HG02678 (cell line): ENCODE data around the gene PCAT6.
"Not testable (repeated sequence)": the region's sequence is repeated elsewhere in the genome, so short reads cannot be mapped to it uniquely, and the experiment has no call there.

Experiments
- ATAC-seq: cut with Tn5 transposase; IDR thresholded peaks from one replicate; pipeline ENCODE4 v1.9.1; 2021; ENCODE audit warnings: mild to moderate bottlenecking, moderate library complexity; ENCODE audit not compliant: unreplicated experiment

The PCAT6 gene

GRCh38 chr1:202806845-202807450 is 3.8 kb upstream of the PCAT6 start:
- no peak for ATAC-seq

- ATAC-seq: no peak
Observed at GRCh38 chr1:202807451-202807925, 3.3 kb upstream of the PCAT6 start.

- ATAC-seq: no peak
Observed at GRCh38 chr1:202807926-202808757, 2.6 kb upstream of the PCAT6 start, which contains the start of gene KDM5B. Gene KDM5B (minus strand): TSS chr1:202808421. CDS start chr1:202808305, 116 bp downstream.

- ATAC-seq: no peak
Observed at GRCh38 chr1:202809597-202810159, 1.1 kb upstream of the PCAT6 start.

GRCh38 chr1:202810193-202810614 is 550 bp upstream of the PCAT6 start:
- no peak for ATAC-seq

GRCh38 chr1:202811296-202812175 is 782 bp downstream of the PCAT6 start:
- peak; percentile 8 for ATAC-seq

- no peak for ATAC-seq
Observed at GRCh38 chr1:202812176-202813026, 1.6 kb downstream of the PCAT6 start.

GRCh38 chr1:202815120-202815519 is 4.4 kb downstream of the PCAT6 start:
- no peak for ATAC-seq

- no peak for ATAC-seq
Observed at GRCh38 chr1:202818819-202819218, 8.1 kb downstream of the PCAT6 start.

- ATAC-seq: no peak
Observed at GRCh38 chr1:202821467-202821866, 10.7 kb downstream of the PCAT6 start.

GRCh38 chr1:202825748-202826147 is 15.0 kb downstream of the PCAT6 start:
- ATAC-seq: no peak

GRCh38 chr1:202829223-202829622 is 18.5 kb downstream of the PCAT6 start:
- ATAC-seq: not testable (repeated sequence)

- ATAC-seq: no peak
Observed at GRCh38 chr1:202831906-202832305, 21.2 kb downstream of the PCAT6 start.

- ATAC-seq: no peak
Observed at GRCh38 chr1:202834771-202835547, 24.2 kb downstream of the PCAT6 start.

GRCh38 chr1:202835548-202836072 is 24.9 kb downstream of the PCAT6 start:
- ATAC-seq: no peak

- no peak for ATAC-seq
Observed at GRCh38 chr1:202836623-202837403, 26.1 kb downstream of the PCAT6 start.

- no peak for ATAC-seq
Observed at GRCh38 chr1:202837746-202838262, 27.1 kb downstream of the PCAT6 start.

GRCh38 chr1:202843081-202843480 is 32.3 kb downstream of the PCAT6 start:
- no peak for ATAC-seq
